GM13976 (cell line): ENCODE data around the gene CEACAM8.
"Not testable (repeated sequence)": the region's sequence is repeated elsewhere in the genome, so short reads cannot be mapped to it uniquely, and the experiment has no call there.

Experiments used
- DNase-seq: peaks from one replicate; pipeline ENCODE4 v3.0.0; 2012; ENCODE audit warnings: low spot score
- CTCF ChIP-seq: IDR thresholded peaks from 2 replicates; pipeline ENCODE4 v1.5.1; 2012; ENCODE audit warnings: borderline replicate concordance, mild to moderate bottlenecking; ENCODE audit not compliant: insufficient read depth; ENCODE audit errors: extremely low read depth, missing control alignments, control extremely low read depth
- in situ Hi-C: fragments of 300-500 bp; cut with MboI; formaldehyde crosslinking; loops from one replicate; pipeline ENCODE4 v1.12.0; 2022; ENCODE audit warnings: low sequenced_read_pairs, mixed read lengths, inconsistent platforms; ENCODE audit not compliant: unreplicated experiment

The CEACAM8 gene

GRCh38 chr19:42553292-42554045, 41.3 kb downstream of the CEACAM8 start:
- in situ Hi-C loops = no loop called here
- no peak for DNase-seq
- no peak for TF ChIP-seq CTCF

- no peak for TF ChIP-seq CTCF
- no peak for DNase-seq
- in situ Hi-C loops = no loop called here
Measured at GRCh38 chr19:42552086-42553065, 42.3 kb downstream of the CEACAM8 start.

GRCh38 chr19:42550521-42550920, 44.2 kb downstream of the CEACAM8 start:
- DNase-seq, in situ Hi-C loops: not testable (repeated sequence)

- DNase-seq, in situ Hi-C loops: not testable (repeated sequence)
Measured at GRCh38 chr19:42549067-42549466, 45.7 kb downstream of the CEACAM8 start.

- no peak for DNase-seq
- in situ Hi-C loops = no loop called here
- no peak for TF ChIP-seq CTCF
Measured at GRCh38 chr19:42548552-42548951, 46.2 kb downstream of the CEACAM8 start.

- no peak for TF ChIP-seq CTCF
- in situ Hi-C loops = no loop called here
- DNase-seq = no peak
Measured at GRCh38 chr19:42547929-42548328, 46.8 kb downstream of the CEACAM8 start.

GRCh38 chr19:42546831-42547500, 47.8 kb downstream of the CEACAM8 start:
- DNase-seq = no peak
- in situ Hi-C loops = no loop called here
- TF ChIP-seq CTCF = no peak
